Heart right ventricle (tissue), 16 donors: ENCODE results near the gene TSHZ1. TPM values are rescaled to one million over a fixed set of nuclear protein-coding genes. Genes with fewer than 3 reads are reported as not detected.
A peak's percentile ranks its signal among the peaks of the same experiment; 100 is the strongest.

Experiments used
- ATAC-seq, 8 donors: fragments of 200-7000 bp; cut with Tn5 transposase; one replicate each; pipeline ENCODE4 v1.9.1; 2020; ENCODE audit warnings: mild to moderate bottlenecking in 8 of 8, moderate library complexity in 8 of 8, moderate number of reproducible peaks in 1 of 8
- DNase-seq, 2 donors: peaks; one replicate each; pipeline ENCODE4 v3.0.0-alpha.2; 2020
- H3K27ac ChIP-seq, 10 donors: fragments of 200-600 bp; sonication (generic) in 2 of 10; one replicate each; pipeline versions ENCODE4 v1.5.0 to v1.8.0; 2020 to 2022; ENCODE audit warnings: mild to moderate bottlenecking in 3 of 10
- H3K27me3 ChIP-seq, 7 donors: fragments of 200-600 bp; one replicate each; pipeline ENCODE4 v1.8.0; 2021 to 2022; ENCODE audit warnings: mild to moderate bottlenecking in 2 of 7
- H3K36me3 ChIP-seq, 9 donors: fragments of 200-600 bp; sonication (generic) in 1 of 9; one replicate each; pipeline versions ENCODE4 v1.5.0 to v1.8.0; 2020 to 2022; ENCODE audit warnings: mild to moderate bottlenecking in 2 of 9
- H3K4me1 ChIP-seq, 9 donors: fragments of 200-600 bp; sonication (generic) in 1 of 9; one replicate each; pipeline versions ENCODE4 v1.5.0 to v1.8.0; 2020 to 2022; ENCODE audit warnings: mild to moderate bottlenecking in 4 of 9
- H3K4me3 ChIP-seq, 10 donors: fragments of 200-600 bp; sonication (generic) in 2 of 10; one replicate each; pipeline versions ENCODE4 v1.5.0 to v1.8.0; 2020 to 2022; ENCODE audit warnings: mild to moderate bottlenecking in 7 of 10, moderate library complexity in 2 of 10
- H3K9me3 ChIP-seq, 11 donors: fragments of 200-600 bp in 10 of 11; sonication (generic) in 2 of 11; one replicate each; pipeline versions ENCODE4 v1.5.0 to v1.8.0; 2013 to 2022; ENCODE audit warnings: mild to moderate bottlenecking in 2 of 11, control low read depth in 1 of 11, moderate library complexity in 1 of 11
- CTCF ChIP-seq, 9 donors: fragments of 200-600 bp; sonication (generic) in 2 of 9; IDR thresholded peaks; one replicate each; pipeline versions ENCODE4 v1.5.0 to v1.8.0; 2021 to 2022; ENCODE audit warnings: antibody characterized with exemption in 9 of 9, mild to moderate bottlenecking in 5 of 9, moderate library complexity in 1 of 9
- WGBS, 2 donors: extraction: QIAGEN DNeasy Blood & Tissue Kit; methylation state at CpG; one replicate each; pipeline ENCODE4 v1.1.7; 2013; ENCODE audit warnings: inconsistent platforms in 1 of 2; 5-methylcytosine and 5-hydroxymethylcytosine counted together
- intact Hi-C, 10 donors: fragments of 100-400 bp; cut with DNase I; formaldehyde crosslinking; loops; one replicate each; pipeline versions ENCODE4 v1.11.1 to v1.14.2; 2022
- polyA plus RNA-seq, 2 donors: library from polyadenylated mRNA; stranded (reverse); fragments of 200-250 nt; gene quantifications; one replicate each; pipeline ENCODE4 v1.2.3, GENCODE V29; 2013
- total RNA-seq, 10 donors: library from RNA; stranded (reverse); fragmentation: NEBNext Ultra II Directional in 3 of 10; extraction: Animal tissue kit (Norgen Biotek cat#: 25700) in 3 of 10; gene quantifications; one replicate each; pipeline versions ENCODE4 v1.2.1 to v1.2.4, GENCODE V29; 2021 to 2023
- donor health status: Arrhythmogenic right ventricular cardiomyopathy.
- donor health status: ischemic (EF 13 %, LVEDD 7.1; RV severe dilation, severe dysfunction).
- donor health status: healthy with polysubstance abuse.
- donor health status: DM: no; HTN: yes; CAD: no.
- donor health status: DM: no; HTN: no; CAD: no.
- donor health status: ischemic (EF 25% LVEDD 6.9; RV normal size, moderate dysfunction).
- donor health status: ischemic (EF 25% LVEDD 5.7; RV mildly dilated, moderate dysfunction).
- donor health status: healthy.
- donor health status: DM: yes; HTN: yes; CAD: no.
- donor health status: Ischemic cardiomyopathy.
- donor health status: ischemic (EF 35%, LVEDD 5.7; RV mildly dilated, moderate dysfunction).
- donor health status: nonischemic (EF 11% LVEDD 7.7; RV severe dilation, severe dysfunction).
- donor health status: DM: yes; HTN: yes; CAD: no.
- donor health status: PGD.
- donor health status: ischemic (EF 29% LVEDD 5.4; RV normal size, mild dysfunction).
- donor health status: nonischemic (EF 23%, LVEDD 6.1; RV moderate dilation, normal function).

Gene TSHZ1
- total and polyA plus RNA-seq, 12 donors: 4.8 to 22.9 (median 17.6) TPM

- intact Hi-C loops: loop anchor here in 1 of 10 donors (10.0 kb wide), 1 partner anchor 63 kb away; no protein-coding TSS in a partner anchor
Measured at GRCh38 chr18:75252136-75252535, 41.5 kb downstream of the TSHZ1 start.

DNA sequence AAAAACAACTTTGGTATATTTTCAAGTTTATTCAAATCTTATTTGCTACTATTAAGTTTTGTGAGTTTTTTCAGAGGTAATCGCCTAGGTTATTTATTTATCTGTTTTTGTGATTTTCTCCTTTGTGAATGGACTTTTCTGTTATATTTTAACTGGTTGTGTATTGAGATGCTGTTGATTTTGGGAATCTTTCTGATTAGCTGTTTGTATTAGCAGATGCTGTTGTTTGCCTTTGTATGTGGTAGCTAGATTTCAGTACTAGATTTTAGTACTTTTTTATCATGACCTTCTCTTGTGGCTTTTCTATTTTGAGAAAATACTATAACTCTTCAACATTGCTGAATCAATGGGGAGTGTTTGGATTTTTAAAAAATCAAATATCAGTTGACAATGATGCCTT lies 42.4 kb downstream of the TSHZ1 start:
- ATAC-seq: no peak
- no peak for TF ChIP-seq CTCF (IDR thresholded peaks at IDR 0.05)
- H3K36me3 ChIP-seq: no peaks in the 10 kb centered on the region
- H3K4me1 ChIP-seq: peaks cover 0 to 77% (median 51%) of the 10 kb centered on the region in 9 donors
- H3K4me3 ChIP-seq: peak overlapping the region in 2 of 10 donors; percentile 10 to 18
- H3K27me3 ChIP-seq: no peaks in the 10 kb centered on the region
- DNase-seq: no peak
- peak overlapping the region in 7 of 10 donors; percentile 1 to 67 (median 15) for H3K27ac ChIP-seq
- 85 to 86% methylated on average over 1 of the region's 1 CpG for WGBS, 2 donors
- no peaks in the 10 kb centered on the region for H3K9me3 ChIP-seq
- intact Hi-C loops: loop anchor here in 1 of 10 donors (10.0 kb wide), 1 partner anchor 62 kb away; no protein-coding TSS in a partner anchor

More at GRCh38 chr18:75252136-75252535, 41.5 kb downstream of the TSHZ1 start:
- no peak for ATAC-seq
- no peak for TF ChIP-seq CTCF (IDR thresholded peaks at IDR 0.05)
- no peaks in the 10 kb centered on the region for H3K27me3 ChIP-seq
- H3K4me3 ChIP-seq: no peak overlapping the region
- peak overlapping the region in 2 of 10 donors; percentile 0 to 52 for H3K27ac ChIP-seq
- H3K4me1 ChIP-seq: peaks cover 0 to 78% (median 56%) of the 10 kb centered on the region in 9 donors
- WGBS, 2 donors: 39 to 53% methylated on average over 2 of the region's 2 CpGs
- no peaks in the 10 kb centered on the region for H3K36me3 ChIP-seq
- H3K9me3 ChIP-seq: no peaks in the 10 kb centered on the region
- DNase-seq: no peak

GRCh38 chr18:75253784-75254183 lies 43.2 kb downstream of the TSHZ1 start:
- Histone ChIP-seq H3K27me3 (no peaks in the 10 kb centered on the region), H3K4me3 (peak overlapping the region in 3 of 10 donors; percentile 10 to 18 (median 16)), H3K36me3 (no peaks in the 10 kb centered on the region), H3K4me1 (peaks cover 0 to 69% (median 43%) of the 10 kb centered on the region in 9 donors), H3K27ac (peak overlapping the region in 7 of 10 donors; percentile 1 to 67 (median 15)), H3K9me3 (no peaks in the 10 kb centered on the region)
- intact Hi-C loops: loop anchor here in 1 of 10 donors (10.0 kb wide), 1 partner anchor 61 kb away; no protein-coding TSS in a partner anchor
- WGBS, 2 donors: 71 to 85% methylated on average over 4 of the region's 4 CpGs
- TF ChIP-seq CTCF (IDR thresholded peaks at IDR 0.05): no peak
- DNase-seq: no peak
- peak in 5 of 8 donors; percentile 46 to 61 (median 53) for ATAC-seq

DNA sequence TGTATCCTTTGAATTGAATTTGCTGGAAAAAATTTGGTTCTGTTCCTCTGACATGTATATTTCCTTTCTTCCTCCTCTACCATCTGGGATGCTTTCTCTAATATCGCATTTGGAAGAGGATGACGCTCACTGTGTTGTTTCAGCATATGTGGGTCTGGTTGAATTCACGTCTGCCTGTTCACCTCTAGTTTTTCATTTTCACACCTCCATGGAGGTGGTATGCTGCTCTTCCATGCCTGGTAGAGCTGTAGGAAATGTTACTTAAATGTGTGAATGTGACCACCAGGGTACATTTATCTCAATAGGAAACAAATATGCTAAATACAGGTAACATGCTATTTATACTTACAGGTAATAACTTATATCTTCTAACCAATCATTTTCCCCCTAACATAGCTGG lies 44.5 kb downstream of the TSHZ1 start:
- Histone ChIP-seq H3K27me3 (no peaks in the 10 kb centered on the region), H3K36me3 (no peaks in the 10 kb centered on the region), H3K9me3 (no peaks in the 10 kb centered on the region), H3K4me3 (no peak overlapping the region), H3K4me1 (peaks cover 0 to 66% (median 40%) of the 10 kb centered on the region in 9 donors), H3K27ac (no peak overlapping the region)
- TF ChIP-seq CTCF (IDR thresholded peaks at IDR 0.05): no peak
- intact Hi-C loops: loop anchor here in 1 of 10 donors (10.0 kb wide), 1 partner anchor 60 kb away; no protein-coding TSS in a partner anchor
- no peak for DNase-seq
- WGBS, 2 donors: 94 to 95% methylated on average over 3 of the region's 3 CpGs
- ATAC-seq: no peak
